HG02610 (cell line): Measurements from ENCODE around the gene STX16.
"Not testable (repeated sequence)": the region's sequence is repeated elsewhere in the genome, so short reads cannot be mapped to it uniquely, and the experiment has no call there.

Experiments
- ATAC-seq: cut with Tn5 transposase; IDR thresholded peaks from one replicate; pipeline ENCODE4 v1.9.1; 2021; ENCODE audit warnings: mild to moderate bottlenecking, moderate library complexity; ENCODE audit not compliant: unreplicated experiment

Gene STX16

DNA sequence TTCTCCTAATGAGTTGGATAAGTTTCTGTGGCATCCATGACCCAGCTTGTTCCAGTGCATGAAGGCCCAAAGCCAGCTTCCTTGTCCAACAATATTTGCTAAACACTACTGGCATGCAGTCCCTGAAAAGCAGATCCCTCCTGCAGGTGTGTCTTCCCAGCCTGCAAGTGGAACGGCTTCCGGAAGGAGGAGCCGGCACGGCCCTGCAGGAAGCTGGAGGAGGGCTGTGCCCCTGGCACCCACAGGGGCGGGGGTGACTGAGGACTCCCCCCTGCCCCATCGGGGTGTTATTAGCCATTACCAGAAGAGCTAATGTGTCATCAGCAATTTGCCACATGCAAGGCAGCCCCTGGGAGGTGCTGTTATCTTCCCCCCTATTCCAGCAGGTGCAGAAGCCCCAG is 68.9 kb downstream of the STX16 start:
- ATAC-seq = no peak

GRCh38 chr20:58720890-58721289 is 69.8 kb downstream of the STX16 start:
- ATAC-seq = no peak

DNA sequence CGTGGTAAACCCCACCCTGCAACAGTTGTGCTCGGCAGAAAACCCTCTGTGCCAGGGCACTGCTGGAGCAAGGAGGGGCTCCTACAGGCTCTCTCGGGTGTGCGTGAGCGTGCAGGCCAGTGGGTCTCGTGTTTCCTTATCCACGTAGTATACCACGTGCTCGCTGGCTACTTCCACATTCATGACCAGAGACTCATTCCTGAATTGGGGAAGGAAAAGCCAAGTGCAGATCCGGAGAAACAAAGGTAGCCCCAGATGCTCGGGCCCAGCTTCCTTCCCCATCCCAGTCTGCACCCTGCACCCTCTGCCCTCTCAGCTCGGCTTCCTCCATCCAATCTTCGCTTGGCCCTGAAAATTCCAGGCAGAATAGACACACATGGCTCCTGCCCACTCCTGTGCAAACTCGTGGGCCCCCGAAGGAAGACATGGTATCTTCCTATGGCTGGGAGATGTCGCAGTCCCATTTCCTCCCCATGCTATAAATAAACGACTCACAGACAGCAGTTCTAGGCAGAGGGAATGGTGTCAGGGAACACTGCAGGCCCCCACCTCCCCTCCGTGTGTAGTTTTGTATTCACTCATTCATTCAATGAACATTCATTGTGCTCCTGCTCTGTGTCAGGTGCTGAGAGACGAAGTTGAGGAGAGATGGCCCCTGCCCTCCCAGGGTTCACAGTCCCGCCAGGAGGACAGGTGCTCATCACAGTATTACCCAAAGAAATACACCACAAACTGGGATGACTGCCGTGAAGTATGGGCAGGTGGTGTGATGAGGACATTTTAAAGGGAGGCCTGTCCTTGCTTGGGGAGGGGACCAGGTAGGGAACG is 71.1 kb downstream of the STX16 start:
- no peak for ATAC-seq

GRCh38 chr20:58722877-58723627 is 72.0 kb downstream of the STX16 start:
- ATAC-seq = no peak

DNA sequence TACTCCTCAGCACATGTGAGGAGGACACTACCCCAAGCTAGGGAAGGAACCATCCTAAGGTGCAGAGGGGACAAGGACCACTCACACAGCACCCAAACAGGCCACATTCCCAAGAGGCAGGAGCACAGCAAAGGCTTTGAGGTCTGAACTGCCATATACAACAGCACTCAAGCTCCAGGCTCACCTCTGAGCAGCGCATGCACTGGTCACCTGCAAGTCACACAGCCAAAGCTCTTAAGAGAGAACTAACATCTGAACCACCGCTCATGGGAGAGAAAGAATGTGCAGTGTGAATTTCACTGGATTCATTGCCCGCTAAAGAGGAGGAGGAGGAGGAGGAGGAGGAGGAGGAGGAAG is 72.5 kb downstream of the STX16 start:
- ATAC-seq = no peak

- ATAC-seq = not testable (repeated sequence)
Measured at GRCh38 chr20:58726156-58726555, 75.1 kb downstream of the STX16 start.
